ENCODE measurements around the gene ZNF488. TPM values are rescaled to one million over a fixed set of nuclear protein-coding genes. Genes with fewer than 3 reads are reported as not detected.

Gene ZNF488
- total and polyA plus RNA-seq, 8 donors = 0.09 to 0.16 TPM; not detected in 6

GRCh38 chr10:47421057-47421952, 37.2 kb upstream of the ZNF488 start:
- ATAC-seq (no peak), DNase-seq (no peak), FAIRE-seq (no peak)
- Histone ChIP-seq H3K36me3 (no peaks in the 10 kb centered on the region), H3K9me3 (no peaks in the 10 kb centered on the region), H3K27me3 (no peaks in the 10 kb centered on the region), H3K4me1 (no peaks in the 10 kb centered on the region), H3K4me3 (no peak overlapping the region), H3K27ac (no peak overlapping the region)
- no peak for TF ChIP-seq CTCF (IDR thresholded peaks at IDR 0.05)
- 84 to 90% methylated on average over 7 of the region's 7 CpGs for WGBS, 2 donors
- intact Hi-C loops (cut with DNase I) = no loop called here

GRCh38 chr10:47420305-47421056, 36.4 kb upstream of the ZNF488 start:
- DNase-seq (no peak), ATAC-seq (no peak), FAIRE-seq (no peak)
- no peaks in the 10 kb centered on the region for H3K9me3 ChIP-seq
- no peaks in the 10 kb centered on the region for H3K36me3 ChIP-seq
- intact Hi-C loops (cut with DNase I) = no loop called here
- H3K4me1 ChIP-seq = no peaks in the 10 kb centered on the region
- TF ChIP-seq CTCF (IDR thresholded peaks at IDR 0.05) = no peak
- 79 to 86% methylated on average over 14 of the region's 14 CpGs for WGBS, 2 donors
- no peak overlapping the region for H3K4me3 ChIP-seq
- H3K27me3 ChIP-seq = no peaks in the 10 kb centered on the region
- H3K27ac ChIP-seq = no peak overlapping the region

DNA sequence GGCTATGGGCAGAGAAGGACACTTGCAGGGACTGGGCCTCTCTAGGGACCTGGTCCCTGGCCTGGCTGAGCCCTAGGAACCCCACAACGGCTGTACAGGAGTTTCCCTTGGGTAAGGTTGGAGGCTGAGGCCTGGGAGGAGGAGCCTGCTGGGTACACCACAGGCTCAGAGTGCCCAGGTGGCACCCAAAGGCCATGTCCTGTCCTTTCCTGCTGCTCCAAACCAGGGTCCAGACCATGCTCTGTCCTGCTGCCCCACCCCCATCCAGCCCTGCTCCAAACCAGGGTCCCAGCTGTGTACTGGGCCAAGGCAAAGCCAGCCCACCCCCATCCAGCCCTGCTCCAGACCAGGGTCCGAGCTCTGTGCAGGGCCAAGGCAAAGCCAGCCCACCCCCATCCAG, 35.3 kb upstream of the ZNF488 start:
- FAIRE-seq (no peak), ATAC-seq (no peak), DNase-seq (no peak)
- 80 to 81% methylated on average over 2 of the region's 2 CpGs for WGBS, 2 donors
- Histone ChIP-seq H3K4me1 (no peaks in the 10 kb centered on the region), H3K27ac (no peak overlapping the region), H3K4me3 (no peak overlapping the region), H3K36me3 (no peaks in the 10 kb centered on the region), H3K27me3 (no peaks in the 10 kb centered on the region), H3K9me3 (no peaks in the 10 kb centered on the region)
- intact Hi-C loops (cut with DNase I) = no loop called here
- no peak for TF ChIP-seq CTCF (IDR thresholded peaks at IDR 0.05)

GRCh38 chr10:47418966-47419365, 34.9 kb upstream of the ZNF488 start:
- no peak for ATAC-seq

More at GRCh38 chr10:47418966-47419365, 34.9 kb upstream of the ZNF488 start:
- no peaks in the 10 kb centered on the region for H3K36me3 ChIP-seq
- H3K27me3 ChIP-seq = no peaks in the 10 kb centered on the region
- no peak overlapping the region for H3K4me3 ChIP-seq
- DNase-seq = no peak
- FAIRE-seq = no peak
- intact Hi-C loops (cut with DNase I) = no loop called here
- no peak overlapping the region for H3K27ac ChIP-seq
- 81 to 84% methylated on average over 4 of the region's 4 CpGs for WGBS, 2 donors
- no peaks in the 10 kb centered on the region for H3K9me3 ChIP-seq
- no peak for TF ChIP-seq CTCF (IDR thresholded peaks at IDR 0.05)
- no peaks in the 10 kb centered on the region for H3K4me1 ChIP-seq
